TTC549 (cell line): ENCODE results near the gene SLC7A5.
"Not testable (repeated sequence)": the region's sequence is repeated elsewhere in the genome, so short reads cannot be mapped to it uniquely, and the experiment has no call there.

Source experiments
- FAIRE-seq: peaks from 2 replicates; lab custom pipeline; 2012; peaks lifted over from hg19 to GRCh38; lab: Jason Lieb, UNC

The SLC7A5 gene

DNA sequence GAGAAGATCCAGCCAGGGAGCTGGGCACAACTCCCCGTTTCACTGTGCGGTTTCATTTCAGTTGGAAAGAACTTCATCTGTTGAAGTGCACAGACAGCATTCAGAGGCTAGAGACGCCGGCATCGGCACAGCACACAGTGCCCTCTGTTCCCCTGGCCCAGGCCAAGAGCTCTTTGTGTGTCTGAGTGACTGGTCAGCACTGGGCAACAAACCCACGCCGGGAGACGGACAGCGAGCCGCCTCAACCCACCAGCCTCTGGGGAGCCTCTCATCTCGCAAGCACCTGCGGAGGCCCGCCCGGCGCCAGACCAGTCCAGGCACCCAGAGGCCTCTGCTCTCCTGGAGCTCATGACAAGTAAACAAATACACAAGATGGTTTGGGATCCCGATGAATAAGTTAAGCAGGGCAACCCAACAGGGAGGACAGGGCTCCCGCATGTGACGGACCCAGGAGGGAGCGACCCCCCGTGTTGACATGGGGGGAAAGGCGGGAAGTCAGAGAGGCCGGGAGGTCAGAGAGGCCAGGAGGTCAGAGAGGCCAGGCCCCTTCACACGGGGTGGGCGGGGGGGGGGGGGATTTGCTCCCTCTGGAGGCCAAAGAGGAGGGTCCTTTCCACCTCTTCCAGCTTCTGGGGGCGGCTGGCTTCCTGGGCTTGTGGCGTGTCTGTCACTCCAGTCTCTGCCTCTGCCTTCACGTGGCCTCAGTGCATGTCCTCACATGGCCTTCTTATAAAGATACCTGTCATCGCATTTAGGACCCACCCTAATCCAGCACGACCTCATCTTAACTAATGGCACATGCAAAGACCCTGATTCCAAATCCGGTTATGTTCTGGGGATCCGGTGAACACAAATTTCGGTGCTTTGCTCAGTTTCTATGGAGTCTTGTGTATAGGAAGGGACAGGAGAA lies 77.8 kb downstream of the SLC7A5 start:
- FAIRE-seq, result no peak

DNA sequence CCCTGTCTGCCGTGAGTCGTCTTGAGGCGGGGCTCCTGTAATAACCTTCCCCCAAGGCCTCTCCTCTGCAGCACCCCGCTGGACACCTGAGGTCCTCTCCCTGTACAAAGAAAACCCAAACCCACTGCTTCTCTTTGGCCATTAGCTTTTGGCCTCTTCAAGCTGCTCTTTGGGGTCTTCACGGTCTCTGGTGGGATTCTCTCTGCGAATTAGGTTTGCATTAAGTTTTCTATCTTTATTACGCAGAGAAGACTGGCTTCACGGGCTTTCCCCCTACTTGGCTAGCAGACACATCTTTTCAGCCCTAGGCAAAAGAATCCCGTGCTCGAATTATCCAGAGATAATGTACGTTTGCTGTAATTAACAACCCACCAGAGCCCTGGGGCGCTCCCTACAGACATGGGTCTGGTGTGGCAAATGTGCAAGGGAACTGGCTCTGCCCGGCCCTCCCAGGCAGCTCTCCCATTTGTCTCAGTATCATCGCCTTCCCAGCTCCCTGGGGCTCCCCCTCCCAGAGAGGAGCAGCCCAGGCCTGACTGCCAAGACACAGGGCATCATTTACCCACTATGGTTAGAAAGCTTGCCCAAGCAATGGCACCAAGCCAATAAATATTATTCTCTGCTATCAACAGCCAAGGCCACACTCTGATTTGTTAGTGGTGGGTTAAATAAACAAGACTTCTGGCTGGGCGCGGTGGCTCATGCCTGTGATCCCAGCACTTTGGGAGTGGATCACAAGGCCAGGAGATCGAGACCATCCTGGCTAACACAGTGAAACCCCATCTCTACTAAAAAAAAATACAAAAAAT lies 78.8 kb downstream of the SLC7A5 start:
- no peak for FAIRE-seq

DNA sequence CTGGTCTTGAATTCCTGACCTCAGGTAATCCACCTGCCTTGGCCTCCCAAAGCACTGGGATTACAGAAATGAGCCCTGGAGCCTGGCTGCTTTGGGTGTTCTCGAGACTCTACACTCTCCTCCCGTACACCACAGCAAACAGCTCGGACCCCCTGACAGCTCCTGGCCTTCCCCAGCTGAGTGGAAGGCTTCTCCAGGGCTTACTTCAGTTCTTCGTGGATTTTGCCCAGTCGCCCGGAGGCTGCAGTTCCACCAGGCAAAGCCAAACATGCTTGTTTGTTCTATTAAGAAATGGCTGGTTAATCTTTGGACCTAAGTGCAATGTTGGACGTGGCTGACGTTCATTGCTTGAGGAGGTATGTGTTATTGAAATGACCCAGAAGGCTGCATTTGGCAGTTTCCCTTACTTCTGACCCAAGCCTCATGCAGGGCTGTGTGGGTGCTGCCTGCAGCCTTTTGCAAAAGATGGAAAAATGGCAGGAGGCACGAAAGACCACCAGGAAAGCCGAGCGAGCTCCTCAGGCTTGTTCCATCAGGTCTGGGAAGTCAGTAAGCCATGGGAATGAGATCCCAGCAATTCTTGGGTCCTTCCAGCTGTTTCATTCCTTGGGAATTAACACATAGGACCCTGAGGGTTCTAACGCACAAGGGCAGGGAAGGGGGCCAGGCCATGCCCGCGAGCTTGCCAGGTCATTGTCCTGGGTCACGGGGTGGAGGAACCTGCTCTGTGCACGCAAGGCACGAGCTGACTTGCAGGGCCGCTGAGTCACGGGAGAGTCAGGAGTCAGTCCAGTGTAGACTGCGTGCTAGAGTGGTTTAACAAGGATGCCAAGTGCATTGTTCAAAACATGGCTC lies 79.6 kb downstream of the SLC7A5 start:
- FAIRE-seq, result no peak

DNA sequence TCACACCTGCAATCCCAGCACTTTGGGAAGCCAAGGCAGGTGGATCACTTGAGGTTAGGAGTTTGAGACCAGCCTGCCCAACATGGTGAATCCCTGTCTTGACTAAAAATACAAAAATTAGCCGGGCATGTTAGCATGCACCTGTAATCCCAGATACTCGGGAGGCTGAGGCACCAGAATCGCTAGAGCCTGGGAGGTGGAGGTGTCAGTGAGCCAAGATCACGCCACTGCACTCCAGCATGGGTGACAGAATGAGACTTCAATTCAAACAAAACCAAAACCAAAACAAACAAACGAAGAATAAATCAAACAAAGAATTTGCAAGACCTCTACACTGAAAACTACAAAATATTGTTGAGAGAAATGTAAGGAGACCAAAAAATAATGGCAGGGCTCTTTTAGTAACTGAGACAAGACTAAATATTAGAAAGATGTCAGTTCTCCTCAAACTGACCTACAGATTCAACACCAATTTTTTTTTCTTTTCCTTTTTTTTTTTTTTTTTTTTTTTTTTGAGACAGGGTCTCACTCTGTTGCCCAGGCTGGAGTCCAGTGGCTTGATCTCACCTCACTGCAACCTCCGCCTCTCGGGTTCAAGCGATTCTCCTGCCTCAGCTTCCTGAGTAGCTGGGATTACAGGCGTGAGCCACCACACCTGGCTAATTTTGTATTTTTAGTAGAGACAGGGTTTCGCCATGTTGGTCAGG lies 80.4 kb downstream of the SLC7A5 start:
- not testable (repeated sequence) for FAIRE-seq

DNA sequence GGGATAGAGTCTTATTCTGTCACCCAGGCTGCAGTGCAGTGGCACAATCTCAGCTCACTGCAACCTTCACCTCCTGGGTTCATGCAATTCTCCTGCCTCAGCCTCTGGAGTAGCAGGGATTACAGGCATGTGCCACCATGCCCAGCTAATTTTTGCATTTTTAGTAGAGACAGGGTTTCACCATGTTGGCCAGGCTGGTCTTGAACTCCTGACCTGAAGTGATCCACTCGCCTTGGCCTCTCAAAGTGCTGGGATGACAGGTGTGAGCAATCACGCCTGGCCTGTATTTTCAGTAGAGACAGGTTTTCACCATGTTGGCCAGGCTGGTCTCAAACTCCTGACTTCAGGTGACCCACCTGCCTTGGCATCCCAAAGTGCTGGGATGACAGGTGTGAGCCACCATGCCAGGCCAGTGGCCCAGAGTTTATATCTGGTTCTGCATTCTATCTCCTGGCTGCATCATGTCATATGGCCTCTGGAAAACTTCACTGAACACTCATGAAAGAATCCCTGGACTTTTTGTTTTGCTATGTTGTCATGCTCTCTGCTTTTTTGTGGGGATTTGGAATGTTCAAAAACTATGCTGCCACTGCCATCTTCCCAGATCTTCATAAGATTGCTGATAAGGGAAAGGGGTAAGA lies 81.7 kb downstream of the SLC7A5 start:
- not testable (repeated sequence) for FAIRE-seq

DNA sequence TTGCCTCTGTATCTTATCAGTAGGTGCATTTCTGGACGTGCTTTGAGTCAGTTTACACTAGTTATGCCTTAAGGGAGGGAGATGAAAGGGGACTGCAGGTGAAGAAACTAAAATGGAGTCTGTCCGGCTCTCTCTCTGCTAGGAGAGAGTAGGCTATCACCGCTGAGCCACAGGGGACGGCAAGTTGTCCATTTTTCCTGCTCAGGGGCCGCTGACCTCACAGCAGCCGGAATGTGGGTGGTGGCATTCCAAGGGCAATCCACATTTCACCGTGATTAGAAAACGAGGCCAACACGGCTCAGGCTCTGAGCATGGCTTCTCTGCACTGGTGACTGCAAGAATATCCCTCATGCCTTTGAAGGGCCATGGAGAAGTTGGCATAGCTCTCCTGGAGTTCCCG lies 84.5 kb downstream of the SLC7A5 start:
- FAIRE-seq, result no peak

DNA sequence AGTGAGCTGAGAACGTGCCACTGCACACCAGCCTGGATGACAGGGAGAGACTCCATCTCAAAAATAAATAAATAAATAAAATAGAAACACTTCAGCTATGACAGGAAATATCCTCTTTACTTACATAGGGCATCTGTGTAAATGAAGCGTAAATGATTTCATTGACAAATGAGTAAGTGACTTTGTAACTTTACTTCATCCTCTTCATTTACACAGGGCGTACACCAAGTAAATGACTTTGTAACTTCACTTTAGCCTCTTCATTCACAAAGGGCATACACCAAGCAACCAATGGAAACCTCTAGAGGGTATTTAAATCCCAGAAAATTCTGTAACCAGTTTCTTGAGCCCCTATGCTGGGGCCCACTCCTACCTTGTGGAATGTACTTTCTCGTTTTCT lies 87.3 kb downstream of the SLC7A5 start:
- FAIRE-seq, result no peak

DNA sequence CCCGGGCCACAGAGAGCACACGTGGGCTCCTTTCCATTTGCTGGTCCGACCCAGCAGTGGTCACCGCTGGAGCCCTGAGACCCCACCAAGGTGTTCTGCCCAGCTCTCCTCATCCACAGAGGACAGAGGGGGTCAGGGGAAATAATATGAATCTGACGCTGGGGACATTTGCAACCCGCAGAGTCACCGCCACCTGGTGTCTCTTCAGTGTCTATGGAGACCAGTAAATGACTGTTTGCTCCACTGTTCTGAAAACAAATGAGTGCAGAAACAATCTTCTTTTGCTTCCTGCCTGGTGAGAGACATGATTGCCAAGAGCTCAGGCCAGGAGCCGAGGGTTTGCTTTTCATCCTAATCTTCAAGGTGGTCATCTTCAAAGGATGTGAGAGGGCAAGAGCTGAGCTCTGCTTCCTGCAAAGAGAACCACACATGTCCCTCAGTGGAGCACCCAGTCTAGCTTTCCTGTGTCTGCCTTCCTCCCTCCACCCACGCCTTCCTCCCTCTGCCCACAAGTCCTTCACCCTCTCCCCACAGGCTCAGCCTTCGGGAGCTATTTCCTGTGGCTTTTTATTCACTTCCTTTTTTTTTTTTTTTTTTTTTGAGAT lies 88.8 kb downstream of the SLC7A5 start:
- FAIRE-seq, result no peak
